Measurements from ENCODE around the gene SYT15.

DNA sequence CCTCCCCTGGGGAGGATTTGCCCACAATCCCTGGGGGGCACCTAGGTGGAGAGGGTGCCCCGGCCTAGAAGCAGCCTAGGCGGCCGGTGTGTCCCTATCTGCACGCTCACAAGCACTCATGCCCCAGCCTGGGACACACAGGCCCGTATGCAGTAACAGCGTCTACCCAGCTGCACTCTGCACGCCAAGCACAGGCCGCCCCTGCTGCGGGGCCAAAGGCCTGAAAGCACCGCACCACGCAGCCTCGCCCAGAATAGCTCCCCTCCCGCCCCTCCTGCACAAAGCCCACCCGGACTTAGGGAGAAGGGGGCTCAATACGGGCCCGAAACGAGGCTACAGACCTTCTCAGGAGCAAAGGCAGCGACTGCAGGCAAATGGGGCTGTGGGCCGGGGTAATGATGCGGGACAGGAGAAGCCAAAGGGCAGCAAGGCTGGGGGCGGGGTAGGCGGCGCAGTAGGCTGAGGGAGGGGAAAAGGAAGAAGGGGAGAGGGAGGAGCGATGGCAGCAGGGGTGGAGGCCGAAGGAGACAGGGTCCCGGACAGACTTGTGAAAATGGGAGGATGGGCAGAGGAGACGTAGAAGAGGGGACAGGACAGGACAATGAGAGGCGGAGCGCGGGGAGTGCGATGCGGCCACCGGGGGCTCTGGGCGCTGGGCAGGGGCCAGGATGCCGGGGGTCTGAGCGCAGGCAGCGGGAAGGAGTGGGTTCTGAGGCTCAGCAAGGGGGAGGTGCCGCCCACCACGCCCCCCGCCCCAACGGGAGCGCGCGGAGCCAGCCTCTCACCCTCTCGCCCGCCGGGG lies 23.0 kb upstream of the SYT15 start:
- TF ChIP-seq, protein P1, sequence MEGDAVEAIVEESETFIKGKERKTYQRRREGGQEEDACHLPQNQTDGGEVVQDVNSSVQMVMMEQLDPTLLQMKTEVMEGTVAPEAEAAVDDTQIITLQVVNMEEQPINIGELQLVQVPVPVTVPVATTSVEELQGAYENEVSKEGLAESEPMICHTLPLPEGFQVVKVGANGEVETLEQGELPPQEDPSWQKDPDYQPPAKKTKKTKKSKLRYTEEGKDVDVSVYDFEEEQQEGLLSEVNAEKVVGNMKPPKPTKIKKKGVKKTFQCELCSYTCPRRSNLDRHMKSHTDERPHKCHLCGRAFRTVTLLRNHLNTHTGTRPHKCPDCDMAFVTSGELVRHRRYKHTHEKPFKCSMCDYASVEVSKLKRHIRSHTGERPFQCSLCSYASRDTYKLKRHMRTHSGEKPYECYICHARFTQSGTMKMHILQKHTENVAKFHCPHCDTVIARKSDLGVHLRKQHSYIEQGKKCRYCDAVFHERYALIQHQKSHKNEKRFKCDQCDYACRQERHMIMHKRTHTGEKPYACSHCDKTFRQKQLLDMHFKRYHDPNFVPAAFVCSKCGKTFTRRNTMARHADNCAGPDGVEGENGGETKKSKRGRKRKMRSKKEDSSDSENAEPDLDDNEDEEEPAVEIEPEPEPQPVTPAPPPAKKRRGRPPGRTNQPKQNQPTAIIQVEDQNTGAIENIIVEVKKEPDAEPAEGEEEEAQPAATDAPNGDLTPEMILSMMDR (IDR thresholded peaks at IDR 0.05) = no peak
- no peak for TF ChIP-seq POLR2A (IDR thresholded peaks at IDR 0.05)
